GM18909 (cell line): ENCODE measurements around the gene MRPL50.
"Not testable (repeated sequence)": the region's sequence is repeated elsewhere in the genome, so short reads cannot be mapped to it uniquely, and the experiment has no call there.

Source experiments
- ATAC-seq: cut with Tn5 transposase; IDR thresholded peaks from one replicate; pipeline ENCODE4 v1.9.1; 2021; ENCODE audit warnings: mild to moderate bottlenecking; ENCODE audit not compliant: unreplicated experiment, poor library complexity

Gene MRPL50

GRCh38 chr9:101418518-101419430 is 20.4 kb upstream of the MRPL50 start:
- ATAC-seq, result no peak

- ATAC-seq, result no peak
These were observed 19.6 kb upstream of the MRPL50 start for GRCh38 chr9:101417977-101418376.

GRCh38 chr9:101417389-101417788 is 19.0 kb upstream of the MRPL50 start:
- ATAC-seq, result no peak

- ATAC-seq, result no peak
These were observed 17.2 kb upstream of the MRPL50 start for GRCh38 chr9:101415578-101415977.

- no peak for ATAC-seq
These were observed 16.4 kb upstream of the MRPL50 start for GRCh38 chr9:101414839-101415238.

- ATAC-seq, result no peak
These were observed 10.7 kb upstream of the MRPL50 start for GRCh38 chr9:101409079-101409477.

GRCh38 chr9:101408374-101409078 is 10.1 kb upstream of the MRPL50 start:
- ATAC-seq, result no peak

GRCh38 chr9:101403516-101404285 is 5.3 kb upstream of the MRPL50 start:
- no peak for ATAC-seq

GRCh38 chr9:101400120-101400519 is 1.7 kb upstream of the MRPL50 start:
- no peak for ATAC-seq

GRCh38 chr9:101399643-101399970 is 1.2 kb upstream of the MRPL50 start:
- no peak for ATAC-seq

GRCh38 chr9:101398930-101399642 is 668 bp upstream of the MRPL50 start:
- no peak for ATAC-seq

GRCh38 chr9:101397746-101398067 is 711 bp downstream of the MRPL50 start:
- no peak for ATAC-seq

GRCh38 chr9:101394687-101395086 is 3.7 kb downstream of the MRPL50 start:
- no peak for ATAC-seq

- no peak for ATAC-seq
These were observed 5.3 kb downstream of the MRPL50 start for GRCh38 chr9:101393135-101393534.

- ATAC-seq, result no peak
These were observed 9.9 kb downstream of the MRPL50 start for GRCh38 chr9:101388507-101388993.

- ATAC-seq, result peak; percentile 78
These were observed 10.4 kb downstream of the MRPL50 start for GRCh38 chr9:101387871-101388506.

- ATAC-seq, result not testable (repeated sequence)
These were observed 13.4 kb downstream of the MRPL50 start, which contains the start of gene BAAT for GRCh38 chr9:101384873-101385536. Gene BAAT, minus strand, starts transcription at chr9:101385006. Its CDS starts 13,602 bp downstream, at chr9:101371404.

GRCh38 chr9:101383361-101383760 is 15.1 kb downstream of the MRPL50 start:
- no peak for ATAC-seq

- ATAC-seq, result no peak
These were observed 16.5 kb downstream of the MRPL50 start for GRCh38 chr9:101381833-101382342.
